A549 (cell line): ENCODE measurements around the gene OSGEP. TPM values are rescaled to one million over a fixed set of nuclear protein-coding genes. Genes with fewer than 3 reads are reported as not detected.

Experiments used
- ATAC-seq, 2 experiments: fragments of 200-7000 bp in 1 of 2; fragments of >200 bp in 1 of 2; cut with Nextera tagmentation in 1 of 2; cut with Tn5 transposase in 1 of 2; 3 replicates each; pipeline versions ENCODE4 v1.8.0 to v1.9.1; 2018 to 2020; ENCODE audit warnings: mild to moderate bottlenecking in 1 of 2, moderate library complexity in 1 of 2
- CTCF ChIA-PET: fragments of 300-600 bp; sonication (Branson Sonifier 250); formaldehyde crosslinking; extraction: SDS; loops from one replicate; lab custom pipeline; 2021; ENCODE audit warnings: antibody characterized with exemption, inconsistent platforms; lab: Yijun Ruan, JAX
- POLR2A ChIA-PET: fragments of 350-600 bp; formaldehyde crosslinking; extraction: SDS; loops from one replicate; lab custom pipeline; 2021; ENCODE audit warnings: antibody characterized with exemption, inconsistent platforms; lab: Yijun Ruan, JAX
- DNase-seq, 2 experiments: peaks; one replicate each; pipeline versions ENCODE4 v3.0.0 to v3.0.0-alpha.2; 2011 to 2016; ENCODE audit warnings: low read depth in 1 of 2, low spot score in 1 of 2
- FAIRE-seq: peaks from 2 replicates; lab custom pipeline; 2011; peaks lifted over from hg19 to GRCh38; lab: Jason Lieb, UNC
- H3K27ac ChIP-seq, 2 experiments: fragments of >200 bp; sonication (Bioruptor Twin); formaldehyde crosslinking; 3 replicates each; pipeline ENCODE4 v1.5.1; 2016 to 2017
- H3K4me1 ChIP-seq: fragments of >200 bp; sonication (Bioruptor Twin); formaldehyde crosslinking; 3 replicates; pipeline ENCODE4 v1.6.1; 2016
- H3K4me2 ChIP-seq: fragments of >200 bp; sonication (Bioruptor Twin); formaldehyde crosslinking; 3 replicates; pipeline ENCODE4 v1.6.1; 2016
- H3K4me3 ChIP-seq: fragments of >200 bp; sonication (Bioruptor Twin); formaldehyde crosslinking; 3 replicates; pipeline ENCODE4 v1.5.1; 2016
- H3K9me3 ChIP-seq: fragments of >200 bp; sonication (Bioruptor Twin); formaldehyde crosslinking; 3 replicates; pipeline ENCODE4 v1.6.1; 2016
- BCL3 ChIP-seq: fragments of >200 bp; sonication (Bioruptor Twin); formaldehyde crosslinking; IDR thresholded peaks from 3 replicates; pipeline ENCODE4 v1.6.1; 2016
- BHLHE40 ChIP-seq: IDR thresholded peaks from 2 replicates; pipeline ENCODE4 v1.6.1; 2012; ENCODE audit warnings: low read depth, low read length, inconsistent platforms
- CBX8 ChIP-seq: fragments of 200-600 bp; sonication (generic); IDR thresholded peaks from 2 replicates; pipeline ENCODE4 v1.6.1; 2016
- CHD2 ChIP-seq: fragments of 150-350 bp; IDR thresholded peaks from 2 replicates; pipeline ENCODE4 v1.6.1; 2014; ENCODE audit warnings: low read length; ENCODE audit not compliant: partially characterized antibody
- CHD4 ChIP-seq: fragments of 200-600 bp; sonication (generic); IDR thresholded peaks from 2 replicates; pipeline ENCODE4 v1.6.1; 2016; ENCODE audit warnings: antibody characterized with exemption, mild to moderate bottlenecking, borderline replicate concordance
- EP300 ChIP-seq, 2 experiments: fragments of >200 bp; sonication (Bioruptor Twin); formaldehyde crosslinking; IDR thresholded peaks; 2 replicates in 1 of 2; 3 replicates in 1 of 2; pipeline ENCODE4 v1.6.1; 2016 to 2017
- FOSB ChIP-seq: fragments of 250-450 bp; sonication (Bioruptor Pico); IDR thresholded peaks from 2 replicates; pipeline ENCODE4 v1.5.0; 2020; ENCODE audit warnings: mild to moderate bottlenecking, moderate library complexity
- FOSL2 ChIP-seq, 2 experiments: fragments of 450-650 bp in 1 of 2; fragments of >200 bp in 1 of 2; sonication (Bioruptor Twin) in 1 of 2; formaldehyde crosslinking; IDR thresholded peaks; 2 replicates each; pipeline versions ENCODE4 v1.5.0 to v1.6.1; 2016 to 2020; ENCODE audit warnings: mild to moderate bottlenecking in 1 of 2, moderate library complexity in 1 of 2
- GATA3 ChIP-seq: IDR thresholded peaks from 2 replicates; pipeline ENCODE4 v1.6.1; 2012; ENCODE audit warnings: borderline replicate concordance
- HDAC2 ChIP-seq: fragments of 200-600 bp; sonication (generic); IDR thresholded peaks from 2 replicates; pipeline ENCODE4 v1.6.1; 2016
- HEYL ChIP-seq: fragments of 250-450 bp; sonication (Bioruptor Pico); IDR thresholded peaks from 2 replicates; pipeline ENCODE4 v1.8.0; 2021; ENCODE audit warnings: mild to moderate bottlenecking, moderate library complexity
- JUNB ChIP-seq: fragments of >200 bp; sonication (Bioruptor Twin); formaldehyde crosslinking; IDR thresholded peaks from 2 replicates; pipeline ENCODE4 v1.6.1; 2016
- MAX ChIP-seq: IDR thresholded peaks from 2 replicates; pipeline ENCODE4 v1.6.1; 2012
- MAZ ChIP-seq: fragments of 150-350 bp; IDR thresholded peaks from 2 replicates; pipeline ENCODE4 v1.6.1; 2014; ENCODE audit warnings: antibody characterized with exemption, low read depth, low read length, borderline replicate concordance
- NFE2L2 ChIP-seq: fragments of 150-350 bp; conservative IDR thresholded peaks from 2 replicates; pipeline ENCODE4 v1.6.1; 2014; ENCODE audit warnings: low read length
- PHF8 ChIP-seq: fragments of 200-600 bp; sonication (generic); IDR thresholded peaks from 2 replicates; pipeline ENCODE4 v1.6.1; 2016; ENCODE audit warnings: low read depth, mild to moderate bottlenecking, antibody characterized with exemption, moderate library complexity, borderline replicate concordance
- RARB ChIP-seq: fragments of 250-450 bp; sonication (Bioruptor Pico); IDR thresholded peaks from 2 replicates; pipeline ENCODE4 v1.8.0; 2021; ENCODE audit warnings: mild to moderate bottlenecking, moderate library complexity
- RNF2 ChIP-seq: fragments of 200-600 bp; sonication (generic); IDR thresholded peaks from 2 replicates; pipeline ENCODE4 v1.6.1; 2016; ENCODE audit warnings: low read depth, mild to moderate bottlenecking, antibody characterized with exemption, moderate library complexity, borderline replicate concordance
- TP53 ChIP-seq: fragments of 250-450 bp; sonication (Bioruptor Pico); IDR thresholded peaks from 2 replicates; pipeline ENCODE4 v1.5.0; 2021; ENCODE audit warnings: mild to moderate bottlenecking, moderate library complexity
- ZC3H11A ChIP-seq: fragments of 450-650 bp; IDR thresholded peaks from 2 replicates; pipeline ENCODE4 v1.6.1; 2014; ENCODE audit warnings: antibody characterized with exemption, mild to moderate bottlenecking
- ZSCAN20 ChIP-seq: fragments of 250-450 bp; sonication (Bioruptor Pico); IDR thresholded peaks from 2 replicates; pipeline ENCODE4 v1.8.0; 2022; ENCODE audit warnings: mild to moderate bottlenecking, moderate library complexity
- WGBS: methylation state at CpG from one replicate; pipeline ENCODE4 v1.1.6; 2017; ENCODE audit errors: missing lambda C conversion rate; 5-methylcytosine and 5-hydroxymethylcytosine counted together
- polyA plus RNA-seq, 4 experiments: library from polyadenylated mRNA; depleted of rRNA in 3 of 4; stranded (reverse); fragments of >200 nt; fragmentation: RNase III in 1 of 4; extraction: RNeasy Plus Mini Kit Qiagen cat#74134 plus additional on column Dnase treatment in 1 of 4; gene quantifications; 2 replicates in 3 of 4; 3 replicates in 1 of 4; pipeline ENCODE4 v1.2.3, GENCODE V29; 2011 to 2017
- TF ChIP-seq, protein P1 (sequence below): IDR thresholded peaks from 2 replicates; pipeline ENCODE4 v1.6.1; 2012; ENCODE audit warnings: low read depth, borderline replicate concordance
- TF ChIP-seq, protein P2 (sequence below): fragments of >200 bp; sonication (Bioruptor Twin); formaldehyde crosslinking; IDR thresholded peaks from 2 replicates; pipeline ENCODE4 v1.6.1; 2016

The OSGEP gene
- polyA plus RNA-seq, 2 of the 4 experiments (the other 2 are of a cell fraction) = 30.4 to 33.2 TPM

DNA sequence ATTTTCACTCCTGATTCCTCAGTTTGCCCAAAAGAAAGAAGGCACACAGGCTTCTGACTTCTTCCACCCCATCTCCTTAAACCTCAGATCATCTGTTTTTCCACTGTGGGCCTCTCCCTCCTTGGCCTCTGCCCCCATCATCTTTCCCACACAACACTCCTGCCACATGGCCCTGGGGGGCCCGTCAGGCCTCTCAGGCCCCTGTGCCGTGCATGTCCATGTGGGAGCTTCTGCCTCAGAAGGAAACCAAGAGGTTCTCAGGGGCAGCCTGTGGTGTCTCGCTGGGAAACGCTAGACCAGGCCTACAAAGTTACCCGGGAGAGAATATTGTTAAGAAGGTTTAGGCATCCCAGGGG is 26.6 kb downstream of the OSGEP start (continued):
- TF ChIP-seq TP53 (no peak), JUNB (no peak), NFE2L2 (no peak), CBX8 (no peak)

- Histone ChIP-seq H3K27ac (peak overlapping the region in 1 of 2 experiments; percentile 37; a peak in 1 of 6 replicates), H3K4me1 (no peaks in the 10 kb centered on the region), H3K4me2 (no peak overlapping the region), H3K9me3 (no peaks in the 10 kb centered on the region), H3K4me3 (no peak overlapping the region)
- POLR2A ChIA-PET = no interaction called here
- CTCF ChIA-PET = interaction anchor here (3.8 kb wide), 1 partner anchor 13 kb away, joined by 31 read pairs; the partner anchor contains the start of gene TEP1
- 62% methylated on average over 5 of the region's 5 CpGs for WGBS
- peak; percentile 20 to 25 for DNase-seq
- no peak for TF ChIP-seq PHF8
- no peak for TF ChIP-seq FOSL2 (IDR thresholded peaks at IDR 0.05)
- peak; percentile 29; the same call in 1 of the 2 replicates for TF ChIP-seq FOSL2 (CRISPR knock-in tag; IDR thresholded peaks at IDR 0.05)
- no peak for TF ChIP-seq BCL3
- no peak for TF ChIP-seq BHLHE40
- TF ChIP-seq, protein P1, sequence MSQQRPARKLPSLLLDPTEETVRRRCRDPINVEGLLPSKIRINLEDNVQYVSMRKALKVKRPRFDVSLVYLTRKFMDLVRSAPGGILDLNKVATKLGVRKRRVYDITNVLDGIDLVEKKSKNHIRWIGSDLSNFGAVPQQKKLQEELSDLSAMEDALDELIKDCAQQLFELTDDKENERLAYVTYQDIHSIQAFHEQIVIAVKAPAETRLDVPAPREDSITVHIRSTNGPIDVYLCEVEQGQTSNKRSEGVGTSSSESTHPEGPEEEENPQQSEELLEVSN = no peak
- no peak for TF ChIP-seq CHD2
- peak; percentile 36 to 63; a peak in 3 of 6 replicates for ATAC-seq
- no peak for FAIRE-seq
These were observed 27.2 kb downstream of the OSGEP start for GRCh38 chr14:20427231-20428009.

DNA sequence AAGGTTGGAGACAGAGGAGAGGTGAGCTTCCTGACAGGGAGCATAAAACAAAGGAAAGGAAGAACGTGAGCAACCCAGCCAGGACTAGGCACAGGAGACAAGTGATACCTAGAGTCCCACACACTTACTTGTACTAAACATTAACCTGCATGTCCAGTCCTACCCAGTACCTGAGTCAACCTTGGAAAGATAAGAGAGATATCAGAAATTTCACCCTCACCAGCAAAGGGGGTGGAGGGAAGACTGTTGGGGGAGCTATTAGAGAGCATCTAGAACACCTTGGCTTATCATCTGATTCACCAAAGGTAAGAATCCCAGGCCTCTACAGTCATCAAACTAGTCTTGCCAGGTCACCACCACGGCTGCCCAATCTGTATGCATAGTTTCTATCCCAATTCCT is 29.8 kb downstream of the OSGEP start:
- no peak for ATAC-seq
- no peak overlapping the region for H3K4me3 ChIP-seq
- no peak for TF ChIP-seq PHF8
- no peak for TF ChIP-seq EP300 (IDR thresholded peaks at IDR 0.05)
- TF ChIP-seq MAX = no peak
- TF ChIP-seq RARB (CRISPR knock-in tag) = no peak
- TF ChIP-seq GATA3 = no peak
- no peak for TF ChIP-seq HDAC2
- no peak for TF ChIP-seq FOSL2 (IDR thresholded peaks at IDR 0.05)
- no peak for TF ChIP-seq FOSL2 (CRISPR knock-in tag; IDR thresholded peaks at IDR 0.05)
- TF ChIP-seq FOSB (CRISPR knock-in tag) = no peak
- no peak for TF ChIP-seq MAZ
- TF ChIP-seq HEYL (CRISPR knock-in tag) = no peak
- TF ChIP-seq ZC3H11A = no peak
- no peak for TF ChIP-seq ZSCAN20 (CRISPR knock-in tag)
- no peak for TF ChIP-seq CHD2
- TF ChIP-seq, protein P2, sequence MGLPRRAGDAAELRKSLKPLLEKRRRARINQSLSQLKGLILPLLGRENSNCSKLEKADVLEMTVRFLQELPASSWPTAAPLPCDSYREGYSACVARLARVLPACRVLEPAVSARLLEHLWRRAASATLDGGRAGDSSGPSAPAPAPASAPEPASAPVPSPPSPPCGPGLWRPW = no peak
- no peak for TF ChIP-seq RNF2
- no peak for TF ChIP-seq JUNB
- no peak for TF ChIP-seq CBX8
- no peak for TF ChIP-seq CHD4
- TF ChIP-seq, all 56 proteins: peak for 0
- Histone ChIP-seq H3K4me2 (no peak overlapping the region), H3K27ac (no peak overlapping the region), H3K9me3 (no peaks in the 10 kb centered on the region), H3K4me1 (no peaks in the 10 kb centered on the region)
- 16% methylated on average over 2 of the region's 2 CpGs for WGBS
- ChIA-PET POLR2A (interaction anchor here (0.9 to 1.2 kb wide), 2 partner anchors 30 to 82 kb away, joined by 3 to 4 read pairs; partner anchors contain the start of genes APEX1 and PARP2), CTCF (interaction anchor here (1.4 to 1.9 kb wide), 2 partner anchors 10 kb away, joined by 5 to 11 read pairs; no protein-coding TSS in a partner anchor)
- no peak for DNase-seq
- no peak for FAIRE-seq
